Body of pancreas (tissue), 4 donors: Measurements from ENCODE around the gene CREB3L2.

Source experiments
- CTCF ChIP-seq, 7 experiments: fragments of 450-650 bp in 4 of 7; fragments of 200-600 bp in 3 of 7; sonication (generic) in 3 of 7; IDR thresholded peaks; one replicate each; pipeline ENCODE4 v1.5.1; 2016 to 2019; ENCODE audit warnings: antibody characterized with exemption in 7 of 7
- POLR2A ChIP-seq, 3 donors: fragments of 450-650 bp; IDR thresholded peaks; one replicate each; pipeline ENCODE4 v1.6.1; 2016; ENCODE audit warnings: antibody characterized with exemption in 3 of 3, mild to moderate bottlenecking in 2 of 3

GRCh38 chr7:137880432-137880831, 121.5 kb downstream of the CREB3L2 start:
- no peak for TF ChIP-seq CTCF (IDR thresholded peaks at IDR 0.05)
- TF ChIP-seq POLR2A (IDR thresholded peaks at IDR 0.05): no peak
